HEK293 (cell line): ENCODE measurements around the gene MN1.

Experiments used
- CTCF ChIA-PET: fragments of 350-600 bp; formaldehyde crosslinking; extraction: SDS; loops from one replicate; lab custom pipeline; 2021; ENCODE audit warnings: antibody characterized with exemption; lab: Yijun Ruan, JAX
- POLR2A ChIA-PET: fragments of 300-600 bp; formaldehyde crosslinking; extraction: SDS; loops from one replicate; lab custom pipeline; 2020; ENCODE audit warnings: antibody characterized with exemption, inconsistent platforms; lab: Yijun Ruan, JAX
- H3K27ac ChIP-seq: fragments of 200-500 bp; sonication (Bioruptor generic); 2 replicates; pipeline ENCODE4 v1.5.1; 2014; ENCODE audit warnings: low read depth, low read length, control low read depth, inconsistent platforms; ENCODE audit errors: extremely low read depth
- H3K36me3 ChIP-seq, 2 experiments: fragments of 200-500 bp in 1 of 2; sonication (Bioruptor generic) in 1 of 2; 1 replicate in 1 of 2; 2 replicates in 1 of 2; pipeline ENCODE4 v1.5.1; 2014 to 2017; ENCODE audit warnings: inconsistent platforms in 2 of 2, low read length in 2 of 2; ENCODE audit not compliant: control insufficient read depth in 2 of 2, insufficient read depth in 1 of 2
- H3K4me1 ChIP-seq: fragments of 200-500 bp; sonication (Bioruptor generic); 2 replicates; pipeline ENCODE4 v1.5.1; 2014; ENCODE audit warnings: mild to moderate bottlenecking, low read length, inconsistent platforms; ENCODE audit not compliant: control insufficient read depth, insufficient read depth
- H3K4me3 ChIP-seq: 2 replicates; pipeline ENCODE4 v1.5.1; 2011; ENCODE audit warnings: low read depth, mild to moderate bottlenecking, control low read depth, low read length, moderate library complexity
- H3K9me3 ChIP-seq: fragments of 200-500 bp; sonication (Bioruptor generic); 2 replicates; pipeline ENCODE4 v1.5.1; 2014; ENCODE audit warnings: low read depth, low read length, inconsistent platforms; ENCODE audit not compliant: control insufficient read depth, insufficient read depth
- FEZF1 ChIP-seq: fragments of 450-650 bp; formaldehyde crosslinking; IDR thresholded peaks from 2 replicates; pipeline ENCODE4 v1.5.1; 2016; ENCODE audit warnings: missing biosample characterization, missing genetic modification characterization
- HIC1 ChIP-seq: fragments of 450-650 bp; formaldehyde crosslinking; IDR thresholded peaks from 2 replicates; pipeline ENCODE4 v1.5.1; 2016; ENCODE audit warnings: missing biosample characterization, missing genetic modification characterization
- OSR2 ChIP-seq: fragments of 450-650 bp; formaldehyde crosslinking; IDR thresholded peaks from 2 replicates; pipeline ENCODE4 v1.5.1; 2016; ENCODE audit warnings: missing biosample characterization, missing genetic modification characterization
- RBAK ChIP-seq: fragments of 450-650 bp; formaldehyde crosslinking; IDR thresholded peaks from 2 replicates; pipeline ENCODE4 v1.5.1; 2016; ENCODE audit warnings: missing biosample characterization, missing genetic modification characterization
- ZNF366 ChIP-seq: fragments of 450-650 bp; formaldehyde crosslinking; conservative IDR thresholded peaks from 2 replicates; pipeline ENCODE4 v1.5.1; 2016; ENCODE audit warnings: missing biosample characterization, missing genetic modification characterization
- ZNF37A ChIP-seq: fragments of 450-650 bp; IDR thresholded peaks from 2 replicates; pipeline ENCODE4 v1.5.1; 2018; ENCODE audit warnings: missing biosample characterization, missing genetic modification characterization
- ZNF560 ChIP-seq: fragments of 450-650 bp; formaldehyde crosslinking; IDR thresholded peaks from 2 replicates; pipeline ENCODE4 v1.5.1; 2017; ENCODE audit warnings: missing biosample characterization, missing genetic modification characterization, borderline replicate concordance
- ZNF571 ChIP-seq: fragments of 450-650 bp; formaldehyde crosslinking; IDR thresholded peaks from 2 replicates; pipeline ENCODE4 v1.5.0; 2017; ENCODE audit warnings: missing biosample characterization, missing genetic modification characterization
- ZNF623 ChIP-seq: fragments of 450-650 bp; formaldehyde crosslinking; IDR thresholded peaks from 2 replicates; pipeline ENCODE4 v1.5.1; 2016; ENCODE audit warnings: missing biosample characterization, missing genetic modification characterization
- ZNF747 ChIP-seq: fragments of 450-650 bp; formaldehyde crosslinking; IDR thresholded peaks from 2 replicates; pipeline ENCODE4 v1.5.1; 2016; ENCODE audit warnings: missing biosample characterization, missing genetic modification characterization
- ZNF76 ChIP-seq: fragments of 450-650 bp; formaldehyde crosslinking; IDR thresholded peaks from 2 replicates; pipeline ENCODE4; 2016; ENCODE audit warnings: low read depth, missing biosample characterization, missing genetic modification characterization, borderline replicate concordance
- TF ChIP-seq, protein P1 (sequence below): fragments of 450-650 bp; IDR thresholded peaks from 2 replicates; pipeline ENCODE4 v1.5.1; 2018; ENCODE audit warnings: missing biosample characterization, missing genetic modification characterization
- TF ChIP-seq, protein P2 (sequence below): fragments of 450-650 bp; formaldehyde crosslinking; IDR thresholded peaks from 2 replicates; pipeline ENCODE4 v1.5.1; 2017; ENCODE audit warnings: missing biosample characterization, missing genetic modification characterization

MN1 gene

GRCh38 chr22:27834364-27835185 is 33.0 kb upstream of the MN1 start:
- ChIA-PET CTCF (no interaction called here), POLR2A (no interaction called here)
- TF ChIP-seq ZNF571 (tag by site-specific recombination) (no peak), ZNF37A (tag by site-specific recombination) (peak; percentile 56; the same call in 1 of the 2 replicates)
- TF ChIP-seq, protein P1, sequence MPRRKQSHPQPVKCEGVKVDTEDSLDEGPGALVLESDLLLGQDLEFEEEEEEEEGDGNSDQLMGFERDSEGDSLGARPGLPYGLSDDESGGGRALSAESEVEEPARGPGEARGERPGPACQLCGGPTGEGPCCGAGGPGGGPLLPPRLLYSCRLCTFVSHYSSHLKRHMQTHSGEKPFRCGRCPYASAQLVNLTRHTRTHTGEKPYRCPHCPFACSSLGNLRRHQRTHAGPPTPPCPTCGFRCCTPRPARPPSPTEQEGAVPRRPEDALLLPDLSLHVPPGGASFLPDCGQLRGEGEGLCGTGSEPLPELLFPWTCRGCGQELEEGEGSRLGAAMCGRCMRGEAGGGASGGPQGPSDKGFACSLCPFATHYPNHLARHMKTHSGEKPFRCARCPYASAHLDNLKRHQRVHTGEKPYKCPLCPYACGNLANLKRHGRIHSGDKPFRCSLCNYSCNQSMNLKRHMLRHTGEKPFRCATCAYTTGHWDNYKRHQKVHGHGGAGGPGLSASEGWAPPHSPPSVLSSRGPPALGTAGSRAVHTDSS = no peak
- no peaks in the 10 kb centered on the region for H3K9me3 ChIP-seq
- H3K36me3 ChIP-seq = no peaks in the 10 kb centered on the region
- no peak overlapping the region for H3K27ac ChIP-seq
- no peaks in the 10 kb centered on the region for H3K4me1 ChIP-seq
- no peak overlapping the region for H3K4me3 ChIP-seq

- ChIA-PET POLR2A (no interaction called here), CTCF (no interaction called here)
- H3K9me3 ChIP-seq = no peaks in the 10 kb centered on the region
- H3K4me3 ChIP-seq = no peak overlapping the region
- no peak overlapping the region for H3K27ac ChIP-seq
- no peaks in the 10 kb centered on the region for H3K4me1 ChIP-seq
- TF ChIP-seq ZNF747 (tag by site-specific recombination) (no peak), ZNF623 (tag by site-specific recombination) (peak; percentile 85), HIC1 (no peak), ZNF560 (tag by site-specific recombination) (no peak)
- TF ChIP-seq, protein P2, sequence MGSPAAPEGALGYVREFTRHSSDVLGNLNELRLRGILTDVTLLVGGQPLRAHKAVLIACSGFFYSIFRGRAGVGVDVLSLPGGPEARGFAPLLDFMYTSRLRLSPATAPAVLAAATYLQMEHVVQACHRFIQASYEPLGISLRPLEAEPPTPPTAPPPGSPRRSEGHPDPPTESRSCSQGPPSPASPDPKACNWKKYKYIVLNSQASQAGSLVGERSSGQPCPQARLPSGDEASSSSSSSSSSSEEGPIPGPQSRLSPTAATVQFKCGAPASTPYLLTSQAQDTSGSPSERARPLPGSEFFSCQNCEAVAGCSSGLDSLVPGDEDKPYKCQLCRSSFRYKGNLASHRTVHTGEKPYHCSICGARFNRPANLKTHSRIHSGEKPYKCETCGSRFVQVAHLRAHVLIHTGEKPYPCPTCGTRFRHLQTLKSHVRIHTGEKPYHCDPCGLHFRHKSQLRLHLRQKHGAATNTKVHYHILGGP (tag by site-specific recombination) = no peak
- no peaks in the 10 kb centered on the region for H3K36me3 ChIP-seq
Observed at GRCh38 chr22:27833803-27834202, 32.2 kb upstream of the MN1 start.

GRCh38 chr22:27832606-27833005 is 31.1 kb upstream of the MN1 start:
- TF ChIP-seq ZNF76 (tag by site-specific recombination) = no peak
- CTCF ChIA-PET = interaction anchor here (0.7 kb wide), 2 partner anchors 185 to 1076 kb away, joined by 3 to 5 read pairs; no protein-coding TSS in a partner anchor

DNA sequence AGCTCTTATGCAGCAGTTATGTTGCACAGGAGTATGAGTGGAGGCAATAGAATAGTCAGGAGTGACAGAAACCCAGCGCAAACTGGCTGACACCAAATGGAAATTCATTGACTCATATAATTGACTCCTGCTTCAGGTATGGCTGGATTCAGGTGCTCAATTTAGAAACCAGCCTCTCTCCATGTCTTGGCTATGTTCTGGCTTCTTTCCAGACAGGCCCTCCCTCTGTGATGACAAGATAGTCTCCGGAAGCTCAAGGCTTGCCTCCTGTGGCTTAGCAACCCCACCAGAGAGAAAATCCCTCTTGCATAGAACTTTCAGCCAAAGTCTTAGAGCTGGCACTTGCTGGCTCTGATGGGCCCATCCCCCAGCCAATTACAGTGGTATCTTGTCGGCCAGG is 28.1 kb upstream of the MN1 start:
- H3K4me3 ChIP-seq = no peak overlapping the region
- no peaks in the 10 kb centered on the region for H3K36me3 ChIP-seq
- CTCF ChIA-PET = interaction anchor here (0.7 kb wide), 1 partner anchor 370 kb away, joined by 3 read pairs; no protein-coding TSS in a partner anchor
- no peaks in the 10 kb centered on the region for H3K4me1 ChIP-seq
- no peaks in the 10 kb centered on the region for H3K9me3 ChIP-seq
- POLR2A ChIA-PET = no interaction called here
- no peak for TF ChIP-seq OSR2 (tag by site-specific recombination)
- no peak for TF ChIP-seq FEZF1 (tag by site-specific recombination)
- TF ChIP-seq ZNF366 = no peak
- no peak for TF ChIP-seq RBAK (tag by site-specific recombination)
- TF ChIP-seq, all 188 proteins: peak for 0
- H3K27ac ChIP-seq = no peak overlapping the region

More at GRCh38 chr22:27832606-27833005, 31.1 kb upstream of the MN1 start:
- H3K4me1 ChIP-seq = no peaks in the 10 kb centered on the region
- H3K36me3 ChIP-seq = no peaks in the 10 kb centered on the region
- no peaks in the 10 kb centered on the region for H3K9me3 ChIP-seq
- no peak overlapping the region for H3K27ac ChIP-seq
- no peak overlapping the region for H3K4me3 ChIP-seq
- POLR2A ChIA-PET = no interaction called here
